IPS-18c (cell line): ENCODE data around the gene RPS10.
"Not testable (repeated sequence)": the region's sequence is repeated elsewhere in the genome, so short reads cannot be mapped to it uniquely, and the experiment has no call there.

Experiments
- H3K4me3 ChIP-seq: 2 replicates; pipeline ENCODE4 v1.7.0; 2013; ENCODE audit warnings: low read depth, mild to moderate bottlenecking, low read length, moderate library complexity; ENCODE audit not compliant: insufficient read depth
- H3K9me3 ChIP-seq: one replicate; pipeline ENCODE4 v1.6.1; 2013; ENCODE audit warnings: mild to moderate bottlenecking, low read length, moderate library complexity; ENCODE audit not compliant: control insufficient read depth, insufficient read depth

RPS10 gene

DNA sequence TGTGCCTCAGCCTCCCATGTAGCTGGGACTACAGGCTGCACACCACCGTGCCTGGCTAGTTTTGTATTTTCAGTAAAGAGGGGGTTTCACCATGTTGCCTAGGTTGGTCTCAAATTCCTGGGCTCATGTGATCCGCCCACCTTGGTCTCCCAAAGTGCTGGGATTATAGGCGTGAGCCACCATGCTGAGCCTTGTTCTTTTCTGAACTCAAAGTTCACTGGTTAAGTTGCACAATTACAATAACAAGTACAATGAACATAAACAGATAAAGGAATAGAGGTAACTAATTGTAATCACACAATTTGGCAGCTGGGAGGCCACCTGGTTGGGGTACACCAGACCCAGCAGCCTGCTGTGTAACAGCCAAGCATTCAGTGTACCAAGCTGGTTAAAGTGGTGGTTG, 40.1 kb downstream of the RPS10 start:
- no peak overlapping the region for H3K4me3 ChIP-seq
- H3K9me3 ChIP-seq = no peaks in the 10 kb centered on the region

DNA sequence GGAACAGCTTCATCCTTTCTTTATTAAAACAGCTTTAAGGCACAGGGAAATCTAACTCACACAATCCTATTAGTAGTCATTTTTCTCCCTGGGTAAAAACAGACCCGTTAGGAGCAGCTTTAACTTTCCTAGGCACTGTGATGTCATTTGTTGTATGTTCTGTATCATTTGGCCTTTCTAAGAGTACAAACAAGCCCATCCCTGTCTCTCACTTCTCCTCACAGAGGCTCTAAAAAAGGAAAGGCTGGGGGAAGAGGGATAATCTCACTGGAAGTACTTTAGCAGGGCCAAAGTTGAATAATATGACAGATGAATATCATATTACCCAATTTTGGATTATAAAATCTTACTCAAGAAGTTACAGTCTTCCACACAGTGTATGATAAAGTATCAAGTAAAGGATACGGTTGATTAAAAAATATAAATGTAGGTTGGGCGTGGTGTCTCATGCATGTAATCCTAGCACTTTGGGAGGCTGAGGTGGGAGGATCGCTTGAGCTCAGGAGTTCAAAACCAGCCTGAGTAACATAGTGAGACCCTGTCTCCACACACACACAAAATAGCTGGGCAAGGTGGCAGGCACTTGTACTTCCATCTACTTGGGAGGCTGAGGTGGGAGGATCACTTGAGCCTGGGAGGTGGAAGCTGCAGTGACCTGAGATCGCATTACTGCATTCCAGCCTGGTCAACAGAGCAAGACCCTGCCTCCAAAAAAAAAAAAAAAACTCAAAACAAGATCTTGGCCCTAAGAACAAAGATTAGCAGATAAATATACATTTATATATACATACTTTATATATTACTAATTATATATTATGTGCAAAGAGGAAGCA, 41.3 kb downstream of the RPS10 start:
- Histone ChIP-seq H3K9me3 (no peaks in the 10 kb centered on the region), H3K4me3 (no peak overlapping the region)

DNA sequence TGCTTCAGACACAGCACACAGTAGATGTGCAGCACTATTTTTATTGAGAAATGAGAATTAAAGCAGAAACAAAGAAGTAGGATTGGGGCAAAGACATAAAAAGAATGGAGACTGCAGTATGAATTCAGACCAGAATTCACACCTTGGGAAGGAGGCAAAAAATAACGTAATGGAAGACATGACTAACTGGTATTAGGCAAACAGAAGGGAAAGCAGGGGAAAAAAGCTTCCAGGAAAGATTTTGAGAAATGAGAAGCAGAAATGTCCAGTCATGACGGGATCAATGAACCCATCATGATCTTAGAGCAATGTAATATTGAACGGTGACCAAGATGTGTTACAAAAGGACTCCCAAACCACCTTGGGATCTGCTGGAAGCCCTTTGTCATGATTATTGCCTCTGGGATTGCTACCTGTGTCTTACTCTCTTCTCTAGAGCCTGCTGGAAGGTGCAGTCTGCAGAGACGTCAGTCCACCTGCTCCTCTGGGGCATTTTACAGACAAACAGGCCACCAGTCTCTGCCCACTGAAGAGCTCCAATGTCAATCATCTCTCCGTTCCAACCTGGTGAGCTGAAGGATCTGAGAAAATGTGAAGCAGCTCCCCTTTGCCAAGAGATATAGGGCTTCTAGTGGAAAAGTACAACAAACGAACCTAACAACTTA, 42.1 kb downstream of the RPS10 start:
- no peak overlapping the region for H3K4me3 ChIP-seq

DNA sequence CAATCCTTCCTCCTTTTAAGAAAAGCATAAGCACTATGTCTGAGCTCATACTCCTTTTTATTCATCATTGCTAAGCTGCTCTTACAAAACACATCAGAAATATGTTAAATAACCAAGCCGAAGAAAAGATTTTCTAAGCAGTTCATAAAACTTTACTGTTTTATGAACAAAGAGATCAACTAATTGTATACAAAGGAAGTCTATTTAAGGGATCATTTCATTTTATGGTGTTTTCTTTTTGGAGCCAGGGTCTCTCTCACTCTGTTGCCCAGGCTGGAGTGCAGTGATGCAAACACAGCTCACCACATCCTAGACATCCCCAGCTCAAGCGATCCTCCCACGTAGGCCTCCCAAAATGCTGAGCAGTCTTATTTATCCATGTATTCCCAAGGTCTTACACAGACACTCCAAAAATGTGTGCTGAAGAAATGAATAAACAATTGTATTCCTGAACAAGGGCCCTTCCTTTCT, 42.7 kb downstream of the RPS10 start:
- Histone ChIP-seq H3K4me3 (no peak overlapping the region), H3K9me3 (no peaks in the 10 kb centered on the region)

More for the DNA sequence above, 42.1 kb downstream of the RPS10 start:
- no peaks in the 10 kb centered on the region for H3K9me3 ChIP-seq

DNA sequence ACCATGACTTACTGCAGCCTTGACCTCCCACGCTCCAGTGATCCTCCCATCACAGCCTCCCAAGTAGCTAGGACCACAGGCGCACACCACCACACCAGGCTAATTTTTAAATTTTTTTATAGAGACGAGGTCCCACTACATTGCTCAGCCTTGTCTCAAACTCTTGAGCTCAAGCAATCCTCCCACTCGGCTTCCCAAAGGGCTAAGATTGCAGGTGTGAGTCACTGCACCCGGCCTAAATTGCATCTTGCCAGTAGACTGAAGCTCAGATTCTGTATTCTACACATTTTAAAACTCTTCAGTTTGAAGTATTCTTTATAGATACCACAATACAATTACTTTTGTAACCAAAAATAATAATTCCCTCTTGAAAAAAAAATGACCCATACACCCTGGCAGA, 44.8 kb downstream of the RPS10 start:
- Histone ChIP-seq H3K4me3 (no peak overlapping the region), H3K9me3 (no peaks in the 10 kb centered on the region)

DNA sequence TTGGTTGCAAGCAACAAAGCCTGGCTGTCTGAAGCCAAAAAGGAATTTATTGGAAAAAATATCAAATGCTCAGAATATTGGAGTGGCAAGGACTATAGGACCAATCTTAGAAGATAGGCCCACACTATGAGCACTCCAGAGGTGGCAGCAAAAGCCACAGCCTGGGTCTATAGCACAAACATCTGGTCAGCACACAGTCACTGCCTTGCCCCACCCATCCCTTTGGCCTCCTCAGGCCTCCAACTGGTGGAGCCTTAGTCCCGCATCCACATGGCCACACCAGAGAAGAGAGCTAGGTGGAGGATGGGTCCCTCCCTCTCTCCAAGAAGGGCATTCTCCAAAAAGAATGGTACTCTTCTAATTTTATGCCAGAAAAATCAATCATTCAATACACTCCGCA, 47.4 kb downstream of the RPS10 start:
- no peak overlapping the region for H3K4me3 ChIP-seq

DNA sequence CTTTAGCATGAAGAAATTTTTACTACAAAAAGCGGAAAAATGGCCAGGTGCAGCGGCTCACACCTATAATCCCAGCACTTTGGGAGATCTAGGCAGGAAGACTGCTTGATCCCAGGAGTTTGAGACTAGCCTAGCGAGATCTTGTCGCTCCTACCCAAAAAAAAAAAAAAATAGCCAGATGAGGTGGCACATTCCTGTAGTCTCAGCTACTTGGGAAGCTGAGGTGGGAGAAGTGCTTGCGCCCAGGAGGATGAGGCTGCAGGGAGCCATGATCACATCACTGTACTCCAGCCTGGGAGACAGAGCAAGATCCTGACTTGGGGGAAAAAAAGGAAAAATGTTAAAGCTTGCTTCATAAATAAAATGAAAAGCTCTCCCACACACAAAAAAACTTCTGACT, 47.9 kb downstream of the RPS10 start:
- no peaks in the 10 kb centered on the region for H3K9me3 ChIP-seq
- H3K4me3 ChIP-seq = no peak overlapping the region

More for the DNA sequence above, 47.4 kb downstream of the RPS10 start:
- H3K9me3 ChIP-seq = no peaks in the 10 kb centered on the region

DNA sequence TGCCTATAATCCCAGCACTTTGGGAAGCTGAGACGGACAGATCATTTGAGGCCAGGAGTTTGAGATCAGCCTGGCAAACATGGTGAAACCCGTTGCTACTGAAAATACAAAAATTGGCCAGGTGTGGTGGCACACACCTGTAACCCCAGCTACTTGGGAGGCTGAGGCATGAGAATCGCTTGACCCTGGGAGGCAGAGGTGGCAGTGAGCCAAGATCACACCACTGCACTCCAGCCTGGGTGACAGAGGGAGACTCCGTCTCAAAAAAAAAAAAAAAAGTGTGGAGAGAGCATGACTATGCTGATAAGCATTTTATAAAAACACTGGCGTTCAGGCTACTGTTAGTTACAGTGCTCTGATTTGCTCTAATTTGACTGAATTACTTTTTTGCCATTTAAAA, 48.3 kb downstream of the RPS10 start:
- H3K4me3 ChIP-seq = not testable (repeated sequence)

DNA sequence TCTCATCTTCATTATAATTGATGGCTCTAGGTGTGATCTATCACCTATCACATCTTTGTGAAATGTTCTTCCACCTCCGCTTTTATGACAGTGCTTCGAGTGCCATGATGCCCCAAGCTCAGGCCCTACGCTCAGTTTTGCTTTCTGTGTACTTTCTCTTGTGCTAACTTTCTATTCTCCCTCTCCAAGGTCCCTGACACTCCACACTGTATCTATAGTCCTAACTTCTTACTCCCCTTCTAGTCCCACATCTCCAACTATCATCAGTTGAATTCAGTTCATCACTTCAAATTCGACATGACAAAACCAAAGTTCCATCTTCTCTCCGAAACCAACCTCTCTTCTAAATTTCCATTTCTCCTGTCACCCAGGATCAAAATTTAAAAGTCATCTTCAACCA, 50.0 kb downstream of the RPS10 start:
- Histone ChIP-seq H3K4me3 (no peak overlapping the region), H3K9me3 (no peaks in the 10 kb centered on the region)

More for the DNA sequence above, 48.3 kb downstream of the RPS10 start:
- not testable (repeated sequence) for H3K9me3 ChIP-seq

DNA sequence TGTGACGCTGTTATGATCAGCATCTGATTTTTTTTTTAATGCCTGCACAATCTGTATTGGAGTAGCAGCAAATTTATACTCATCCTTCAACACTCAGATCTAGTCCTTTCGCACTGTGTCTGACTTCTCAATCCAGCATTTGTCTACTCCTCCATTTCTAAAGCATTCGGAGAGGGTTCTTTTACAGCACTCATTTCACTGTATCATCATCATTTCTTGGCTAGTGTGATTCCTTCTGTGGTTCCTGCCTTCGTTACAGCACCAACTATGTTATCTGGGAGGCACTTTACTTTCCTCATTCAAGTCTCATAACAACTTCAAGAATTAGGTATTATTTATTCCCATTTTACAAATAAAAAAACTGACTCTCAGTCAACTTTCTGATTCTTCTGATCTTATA, 51.4 kb downstream of the RPS10 start:
- Histone ChIP-seq H3K4me3 (no peak overlapping the region), H3K9me3 (no peaks in the 10 kb centered on the region)

DNA sequence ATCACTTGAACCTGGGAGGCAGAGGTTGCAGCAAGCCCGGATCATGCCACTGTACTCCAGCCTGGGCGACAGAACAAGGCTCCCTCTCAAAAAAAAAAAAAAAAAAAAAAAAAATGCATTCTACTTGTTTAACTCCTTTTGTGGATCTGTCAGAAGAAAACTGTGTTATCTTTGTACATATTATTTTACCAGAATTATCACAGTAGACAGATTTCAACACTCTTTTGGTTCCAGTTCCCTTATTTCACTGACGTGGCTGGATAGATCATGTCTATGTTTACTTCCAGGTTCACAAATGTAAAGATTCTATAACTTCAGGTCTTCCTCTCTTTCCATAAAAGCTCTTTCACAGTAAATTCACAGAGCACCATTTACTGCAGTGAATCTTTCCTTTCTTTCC, 51.8 kb downstream of the RPS10 start:
- H3K4me3 ChIP-seq = no peak overlapping the region
- no peaks in the 10 kb centered on the region for H3K9me3 ChIP-seq

DNA sequence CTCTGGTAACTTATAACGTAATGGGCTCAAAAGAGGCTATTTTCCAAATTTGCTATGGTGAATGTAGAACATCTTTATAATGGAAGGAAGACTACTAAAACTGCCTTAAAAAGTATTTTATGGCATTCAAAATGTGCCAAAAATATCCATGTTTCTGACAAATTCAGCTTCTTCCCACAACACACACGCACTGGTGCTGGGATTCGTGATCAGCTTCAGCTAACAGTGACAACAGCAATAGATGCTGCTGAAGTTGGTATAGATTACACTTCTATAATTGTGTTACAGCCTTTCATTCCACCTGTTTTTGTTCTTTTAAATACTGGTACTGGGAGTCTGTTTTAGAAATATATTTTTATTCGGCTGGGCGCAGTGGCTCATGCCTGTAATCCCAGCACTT, 52.4 kb downstream of the RPS10 start:
- no peaks in the 10 kb centered on the region for H3K9me3 ChIP-seq
- no peak overlapping the region for H3K4me3 ChIP-seq

DNA sequence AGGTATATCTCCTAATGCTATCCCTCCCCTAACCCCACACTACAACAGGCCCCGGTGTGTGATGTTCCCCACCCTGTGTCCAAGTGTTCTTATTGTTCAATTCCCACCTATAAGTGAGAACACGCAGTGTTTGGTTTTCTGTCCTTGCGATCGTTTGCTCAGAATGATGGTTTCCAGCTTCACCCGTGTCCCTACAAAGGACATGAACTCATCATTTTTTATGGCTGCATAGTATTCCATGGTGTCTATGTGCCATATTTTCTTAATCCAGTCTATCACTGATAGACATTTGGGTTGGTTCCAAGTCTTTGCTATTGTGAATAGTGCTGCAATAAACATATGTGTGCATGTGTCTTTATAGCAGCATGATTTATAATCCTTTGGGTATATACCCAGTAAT, 54.0 kb downstream of the RPS10 start:
- not testable (repeated sequence) for H3K4me3 ChIP-seq, H3K9me3 ChIP-seq

DNA sequence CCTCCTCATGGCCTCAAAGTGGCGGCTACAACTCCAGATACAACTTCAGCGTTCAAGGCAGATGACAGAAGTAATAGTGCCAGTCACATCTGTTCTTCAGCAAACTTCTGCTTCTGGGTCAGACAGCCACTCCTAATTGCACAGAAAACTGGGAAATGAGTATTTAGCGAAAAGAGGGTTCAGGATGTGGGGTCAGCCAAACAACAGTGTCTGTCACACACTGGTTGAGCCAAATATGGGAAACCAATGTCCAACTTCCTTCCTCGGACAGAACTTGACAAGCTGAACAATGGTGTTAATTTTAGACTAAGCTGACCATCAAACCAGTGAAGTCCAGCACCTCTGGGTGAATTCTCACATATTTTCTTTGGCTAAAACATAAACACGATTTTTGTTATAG, 55.5 kb downstream of the RPS10 start:
- H3K9me3 ChIP-seq = no peaks in the 10 kb centered on the region
- H3K4me3 ChIP-seq = no peak overlapping the region

DNA sequence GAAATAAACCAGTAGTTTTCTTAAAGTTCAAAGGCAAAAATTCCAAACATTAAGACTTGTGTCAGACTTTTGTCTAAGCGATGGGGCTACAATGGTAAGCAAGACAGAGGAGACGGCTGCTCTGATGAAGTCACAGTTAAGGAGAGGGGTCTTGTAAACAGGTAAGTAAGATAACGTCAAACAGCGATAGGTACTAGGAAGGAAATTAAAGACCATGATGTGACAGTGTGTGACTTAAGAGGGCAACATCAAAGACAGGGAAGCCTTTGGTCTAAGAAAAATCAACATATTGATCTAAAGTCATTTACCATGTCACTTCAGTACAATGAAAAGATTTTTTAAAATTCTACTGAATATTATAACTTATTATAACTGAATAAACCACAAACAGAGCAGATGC, 56.5 kb downstream of the RPS10 start:
- H3K9me3 ChIP-seq = no peaks in the 10 kb centered on the region

More for the DNA sequence above, 56.5 kb downstream of the RPS10 start:
- H3K4me3 ChIP-seq = no peak overlapping the region
